ENCODE results near the gene COLEC11.
"Not testable (repeated sequence)": the region's sequence is repeated elsewhere in the genome, so short reads cannot be mapped to it uniquely, and the experiment has no call there.

COLEC11 gene

DNA sequence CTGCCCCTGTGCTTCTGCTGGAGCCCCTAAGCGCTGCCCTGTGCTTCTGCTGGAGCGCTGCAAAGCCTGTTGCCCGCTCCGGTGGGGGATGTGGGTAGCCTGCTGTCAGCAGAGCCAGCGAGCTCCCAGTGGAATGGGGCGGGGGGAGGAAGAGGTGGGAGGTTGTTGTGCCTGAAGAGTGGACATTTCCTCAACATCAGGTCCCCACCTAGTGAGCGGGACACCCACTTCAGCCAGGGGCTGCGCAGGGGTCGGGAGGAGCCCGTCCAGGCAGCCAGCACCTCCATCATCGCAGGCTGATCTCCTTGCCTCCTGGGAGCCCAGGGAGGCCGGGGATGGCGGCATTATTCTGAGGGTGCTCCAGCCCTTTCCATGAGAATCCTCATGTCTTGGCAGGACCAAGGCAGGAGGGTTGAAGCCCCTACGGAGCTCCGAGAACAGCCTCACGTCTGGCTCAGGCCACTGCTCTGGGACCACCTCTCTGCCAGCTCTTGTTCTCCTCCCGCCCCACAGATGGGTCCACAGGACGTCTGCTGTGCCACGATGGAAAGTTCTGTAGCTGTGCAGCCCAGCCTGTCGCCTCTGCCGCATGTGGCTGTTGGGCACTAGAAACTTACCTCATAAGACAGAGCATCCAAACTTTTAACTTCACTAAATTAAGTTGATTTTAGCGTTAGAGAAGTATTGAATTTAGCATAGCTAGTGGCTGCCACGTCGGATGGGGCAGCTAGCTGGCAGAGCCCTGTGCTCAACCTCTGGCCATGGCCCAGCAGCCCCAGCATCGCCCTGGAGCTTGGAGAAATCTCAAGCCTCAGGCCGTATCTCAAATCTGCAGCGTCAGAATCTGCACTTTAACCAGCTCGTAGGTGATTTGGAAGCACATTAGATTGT, 61.2 kb downstream of the COLEC11 start:
- DNase-seq, result no peak

- DNase-seq, result no peak
Measured at GRCh38 chr2:3656762-3657721, 62.1 kb downstream of the COLEC11 start.

DNA sequence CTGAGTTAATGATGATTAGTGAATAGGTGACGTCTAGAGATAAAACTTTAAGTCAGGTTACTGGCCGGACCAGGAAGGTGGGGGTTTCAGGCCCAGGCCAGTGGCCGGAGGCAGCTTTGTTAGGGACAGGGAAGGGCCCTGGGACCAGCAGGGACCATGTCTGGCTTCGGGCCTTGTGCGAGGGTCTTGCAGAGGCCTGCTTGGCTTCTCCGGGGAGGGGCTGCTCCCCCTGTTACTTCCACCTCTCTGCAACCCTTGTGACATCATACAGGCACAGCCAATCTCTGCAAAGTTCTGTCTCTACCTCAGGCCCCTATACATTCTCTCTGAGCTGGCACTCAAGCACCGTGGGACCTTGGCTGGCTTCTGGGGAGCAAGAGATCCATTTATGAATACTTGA, 63.0 kb downstream of the COLEC11 start, which contains the start of gene ALLC:
Gene ALLC (plus strand): TSS at position 320 of the 400 bp plus-strand sequence. CDS start 12,958 bp downstream, outside the sequence.
- DNase-seq, result no peak

GRCh38 chr2:3659447-3660432, 64.8 kb downstream of the COLEC11 start:
- no peak for DNase-seq

- DNase-seq, result not testable (repeated sequence)
Measured at GRCh38 chr2:3660640-3661039, 65.7 kb downstream of the COLEC11 start.

- DNase-seq, result no peak
Measured at GRCh38 chr2:3661149-3661660, 66.3 kb downstream of the COLEC11 start.

DNA sequence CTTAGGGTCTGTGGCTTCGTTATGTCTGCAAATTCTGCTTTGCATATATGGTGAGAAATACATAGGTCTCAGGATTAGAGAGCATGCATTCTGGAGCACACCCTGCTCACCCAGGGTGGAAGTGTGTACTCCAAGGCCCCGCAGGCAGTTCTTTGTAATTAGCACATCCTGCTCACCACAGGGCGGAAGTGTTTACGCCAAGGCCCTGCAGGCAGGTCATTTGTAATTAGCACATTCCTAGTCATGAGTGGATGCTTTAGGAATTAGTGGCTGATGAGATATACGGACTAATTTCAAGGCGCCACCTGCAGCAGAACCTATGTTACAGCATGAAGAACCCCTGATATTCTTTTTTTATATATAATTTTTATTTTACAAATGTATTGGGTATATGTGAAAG, 67.3 kb downstream of the COLEC11 start:
- no peak for DNase-seq

DNA sequence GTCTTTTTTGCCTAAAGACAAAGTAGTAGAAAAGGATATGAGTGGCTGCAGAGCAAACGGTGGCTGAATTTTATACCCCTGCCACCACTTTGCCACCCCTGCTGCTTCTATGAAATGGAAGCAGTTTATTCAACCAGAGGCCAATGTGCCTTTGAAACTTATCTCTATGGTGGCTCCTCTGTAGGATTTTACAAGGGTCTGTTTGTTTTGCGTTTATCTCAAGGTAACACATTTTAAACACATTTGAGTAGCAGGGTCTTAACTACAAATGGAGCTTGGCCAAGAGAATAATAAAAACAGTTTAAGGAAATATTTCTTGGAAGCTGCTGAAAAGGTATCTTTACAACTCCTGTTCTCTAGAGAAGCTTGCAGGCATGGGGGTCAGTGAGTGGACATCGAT, 69.2 kb downstream of the COLEC11 start:
- no peak for DNase-seq

- no peak for DNase-seq
Measured at GRCh38 chr2:3664925-3665324, 70.0 kb downstream of the COLEC11 start.

DNA sequence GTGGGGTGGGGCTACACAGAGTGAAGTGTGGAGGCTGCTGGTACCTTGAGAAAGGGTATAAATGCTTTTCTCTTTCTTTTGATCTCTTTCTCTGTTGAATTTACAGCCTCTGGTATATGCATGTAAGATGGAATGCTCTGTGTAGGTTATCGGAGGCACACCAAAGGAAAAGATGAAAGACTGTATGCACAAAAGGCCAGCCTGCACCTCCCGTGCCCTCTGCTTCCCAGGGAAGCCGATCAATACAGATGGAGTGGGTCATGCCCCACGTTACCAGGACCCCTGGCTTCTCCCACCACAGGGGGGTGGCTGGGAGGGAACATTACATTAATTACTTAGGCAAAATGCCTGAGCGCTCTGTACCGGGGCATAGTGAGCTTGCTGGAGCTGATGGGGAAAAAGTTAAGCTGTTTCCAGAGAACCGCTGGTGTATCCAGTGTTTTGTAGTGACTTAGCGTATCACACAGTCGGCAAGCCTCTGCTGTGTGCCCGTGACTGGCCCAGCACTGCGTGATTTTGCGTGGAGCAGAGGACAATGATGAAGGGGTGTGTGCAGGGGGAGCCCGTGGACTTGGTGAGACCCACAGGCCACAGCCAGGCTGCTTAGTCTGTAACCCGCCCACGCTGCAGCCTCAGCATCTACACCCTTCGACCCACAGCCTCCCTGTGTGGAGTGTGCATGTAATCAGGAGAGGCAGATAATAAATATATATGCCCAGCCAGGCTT, 71.1 kb downstream of the COLEC11 start:
- DNase-seq, result no peak

DNA sequence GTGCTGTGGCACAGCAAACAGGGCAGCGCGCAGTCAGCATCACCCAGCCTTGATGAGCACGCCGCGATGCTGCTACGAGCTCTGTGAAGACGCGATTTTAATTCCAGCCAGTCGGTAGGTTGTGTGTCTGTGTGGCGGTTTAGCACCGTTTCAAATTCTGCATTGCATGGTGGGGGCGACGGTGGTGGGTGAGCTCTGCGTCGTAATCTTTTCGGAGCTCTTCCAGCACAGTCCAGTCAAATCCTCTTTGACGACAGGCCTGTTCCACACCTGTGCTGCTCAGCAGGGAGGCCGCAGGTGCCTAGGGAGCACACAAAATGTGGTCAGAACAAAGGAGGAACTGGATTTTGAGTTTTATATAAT, 71.7 kb downstream of the COLEC11 start:
- no peak for DNase-seq

DNA sequence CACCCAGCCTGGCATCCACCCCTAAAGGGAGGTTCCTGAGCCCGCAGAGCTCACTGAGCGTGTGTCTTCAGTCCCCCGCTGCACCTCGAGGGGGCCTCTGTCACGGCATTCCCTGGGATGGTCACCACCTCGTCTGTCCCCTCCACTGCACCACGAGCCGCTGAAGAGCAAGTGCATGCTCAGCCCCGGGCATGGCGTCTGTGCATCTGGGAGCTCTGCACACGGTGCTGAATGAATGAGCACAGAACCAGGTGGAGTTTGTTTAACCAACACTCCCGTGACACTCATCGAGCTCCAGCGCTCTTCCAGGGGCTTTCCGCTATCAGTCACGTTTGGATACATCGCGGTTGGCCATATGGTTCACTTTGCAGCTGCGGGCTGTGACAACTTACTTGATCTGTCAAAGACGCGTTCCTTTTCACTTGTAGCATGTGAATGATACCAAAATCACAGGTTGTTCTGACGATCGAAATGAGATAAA, 72.3 kb downstream of the COLEC11 start:
- DNase-seq, result no peak

DNA sequence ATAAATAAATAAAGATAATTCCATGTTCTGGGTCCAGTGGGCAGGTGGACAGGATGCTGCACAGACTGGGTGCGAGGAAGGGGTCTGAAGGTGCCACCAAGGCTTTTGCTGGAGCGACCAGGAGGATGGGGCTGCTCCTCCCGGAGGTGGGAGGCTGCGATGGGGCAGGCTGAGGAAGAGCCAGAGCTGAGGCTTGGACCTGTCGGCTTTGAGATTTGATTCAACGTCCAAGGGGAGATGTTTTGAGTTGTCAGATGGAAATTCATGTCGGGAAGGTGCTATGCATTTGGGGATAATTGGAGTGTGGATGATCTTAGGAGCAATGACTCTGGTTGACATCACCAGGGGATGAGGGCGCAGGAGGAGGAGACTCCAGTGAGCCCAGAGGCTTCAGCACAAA, 74.7 kb downstream of the COLEC11 start:
- no peak for DNase-seq

DNA sequence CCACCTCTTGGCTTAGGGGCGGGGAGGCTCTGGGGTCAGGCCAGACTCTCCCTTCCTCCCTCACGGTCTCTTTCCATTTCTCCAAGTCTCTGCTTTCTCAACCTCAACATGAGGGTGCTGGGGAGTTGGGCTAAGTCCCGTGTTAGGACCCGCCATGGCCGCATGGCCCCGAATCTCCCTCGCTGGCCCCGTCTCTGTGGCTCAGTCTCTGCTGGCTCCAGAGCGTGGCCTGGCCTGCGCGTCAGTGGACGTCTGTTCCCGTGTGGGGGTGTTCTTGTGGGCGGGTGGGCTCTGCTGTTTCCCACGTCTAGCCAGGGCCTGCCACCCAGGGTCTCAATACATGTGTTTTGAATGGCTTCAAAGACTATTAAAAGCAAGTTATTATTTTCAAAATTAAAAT, 75.5 kb downstream of the COLEC11 start:
- no peak for DNase-seq

DNA sequence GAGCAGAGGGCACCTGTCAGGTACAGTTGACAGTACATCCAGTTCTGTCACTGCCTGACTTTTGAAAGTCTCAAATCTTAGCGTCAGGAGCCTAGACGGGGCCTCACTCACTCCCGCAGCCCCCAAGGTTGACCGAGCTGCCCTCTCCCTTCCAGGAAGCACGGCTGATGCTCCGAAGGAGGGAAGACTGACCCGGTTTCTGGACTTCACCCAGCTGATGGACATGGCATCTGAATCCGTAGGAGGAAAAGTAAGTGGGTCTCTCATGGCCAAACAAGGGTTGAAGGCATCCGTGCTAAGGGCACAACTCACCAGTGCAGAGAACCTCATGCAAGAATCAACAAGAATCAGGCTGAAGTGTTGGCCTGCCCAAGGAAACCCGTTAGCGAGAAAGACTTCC, 76.0 kb downstream of the COLEC11 start:
- DNase-seq, result no peak

DNA sequence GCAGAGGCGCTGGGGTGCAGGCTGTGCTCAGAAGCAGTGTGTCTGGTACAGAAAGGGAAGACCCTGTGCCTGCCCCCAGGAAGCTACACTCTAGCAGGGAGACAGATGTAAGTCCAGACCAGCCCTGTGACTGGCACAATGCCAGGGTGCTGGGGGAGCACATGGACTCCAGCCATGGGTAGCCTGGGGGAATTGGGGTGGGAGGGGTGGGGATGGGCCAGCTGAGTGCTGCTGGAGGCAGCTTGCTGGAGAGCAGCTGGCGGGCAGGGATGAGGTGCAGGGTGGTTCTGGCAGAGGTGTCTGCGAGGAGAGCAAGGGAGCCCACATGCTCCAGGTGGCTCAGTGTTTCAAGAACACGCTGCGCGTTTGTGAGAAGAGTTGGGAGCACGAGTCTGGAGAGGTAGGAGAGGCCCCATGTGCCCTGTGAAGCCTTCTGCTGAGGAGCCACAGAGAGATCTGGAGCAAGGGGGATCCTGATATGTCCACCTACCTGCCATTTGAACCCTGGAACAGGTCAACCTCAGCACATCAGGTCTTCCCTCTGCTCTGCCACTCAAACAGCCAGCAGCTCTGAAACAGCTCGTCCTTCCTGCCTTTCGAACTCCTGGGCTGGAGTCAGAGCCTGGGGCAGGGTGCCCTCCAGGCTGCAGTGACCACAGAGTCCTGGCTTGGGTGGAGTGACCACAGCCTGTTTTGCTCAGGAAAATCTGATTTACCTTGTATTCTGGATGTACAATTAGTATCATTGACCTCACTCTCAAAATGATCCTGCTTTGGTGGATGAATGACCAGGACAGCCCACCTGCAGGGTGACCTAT, 78.2 kb downstream of the COLEC11 start:
- no peak for DNase-seq

DNA sequence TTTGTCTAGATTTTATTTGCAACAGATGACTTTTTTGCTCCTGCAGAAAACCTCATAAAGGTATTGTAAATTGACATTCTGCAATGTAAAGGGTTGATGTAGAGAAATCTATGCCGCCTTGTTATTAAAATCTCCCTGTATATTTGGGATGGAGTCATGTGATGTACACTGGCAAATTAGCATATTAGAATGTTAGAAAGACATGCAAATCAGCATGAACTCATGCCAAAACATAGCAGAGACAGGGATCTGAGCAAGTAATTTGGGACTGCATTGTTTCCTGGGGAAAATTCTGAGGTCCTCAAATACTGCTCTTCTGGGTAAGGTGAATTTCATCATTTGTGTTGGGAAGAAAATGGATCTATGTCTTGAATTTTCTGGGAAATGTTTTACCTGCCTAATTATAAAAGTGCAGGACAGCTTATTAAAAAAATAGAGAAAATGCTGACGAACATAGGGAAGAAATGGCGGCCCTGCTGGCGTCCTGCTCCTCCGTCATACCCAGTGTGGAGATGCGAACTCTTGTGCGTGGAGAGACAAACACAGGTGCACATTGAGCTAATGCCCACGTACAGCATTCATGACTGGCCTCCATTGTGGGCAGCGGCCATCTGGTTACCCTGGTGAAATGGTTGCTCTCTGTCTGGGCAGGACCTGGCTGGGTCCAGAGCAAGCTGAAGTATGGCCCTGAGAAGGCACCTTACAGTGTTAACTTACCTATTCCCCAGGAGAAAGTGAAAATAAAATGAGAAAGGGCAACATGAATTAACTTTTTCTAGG, 79.3 kb downstream of the COLEC11 start:
- no peak for DNase-seq

- no peak for DNase-seq
Measured at GRCh38 chr2:3675687-3676086, 80.8 kb downstream of the COLEC11 start.

DNA sequence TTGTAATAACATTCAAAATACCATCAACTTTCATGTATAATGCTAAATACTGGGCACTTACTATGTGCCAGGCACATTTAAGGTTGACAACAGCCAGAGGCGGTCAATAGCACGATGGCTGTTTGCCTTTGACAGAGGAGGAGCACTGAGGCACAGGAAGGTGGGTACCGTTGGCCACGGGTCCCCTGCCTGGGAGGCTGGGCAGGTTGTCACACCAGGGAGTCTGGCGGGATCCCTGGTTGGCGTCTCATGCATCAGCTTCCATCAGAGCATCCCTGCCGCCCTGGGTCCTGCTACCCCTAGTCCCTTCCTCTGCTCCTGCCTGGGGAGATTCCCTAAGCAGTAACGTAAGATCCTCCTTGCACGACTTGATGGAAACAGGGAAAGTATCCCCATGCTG, 82.5 kb downstream of the COLEC11 start:
- DNase-seq, result no peak

DNA sequence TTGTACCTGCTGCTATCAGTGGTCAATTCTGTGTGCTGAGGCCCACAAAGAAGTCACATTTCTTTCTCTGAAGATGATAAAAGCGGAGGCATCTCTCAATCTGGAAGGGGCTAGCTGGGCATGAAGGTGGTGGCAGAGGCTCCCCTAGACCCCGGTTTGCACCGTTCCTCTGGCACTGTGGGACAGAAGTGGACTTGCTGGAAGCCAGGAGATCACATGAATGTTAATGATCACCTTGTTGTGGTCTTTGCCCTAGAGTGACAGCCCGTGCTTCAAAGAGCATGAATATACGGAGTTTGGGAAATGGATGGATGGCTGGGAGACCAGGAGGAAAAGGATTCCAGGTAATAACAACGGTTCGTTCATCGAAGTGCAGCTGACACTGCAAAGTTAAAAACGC, 83.3 kb downstream of the COLEC11 start:
- DNase-seq, result no peak
